OCI-LY3 (cell line): ENCODE results near the gene NXF2.
"Not testable (repeated sequence)": the region's sequence is repeated elsewhere in the genome, so short reads cannot be mapped to it uniquely, and the experiment has no call there.

Experiments
- EZH2phosphoT487 ChIP-seq: fragments of 200-600 bp; shearing (Covaris generic); IDR thresholded peaks from 2 replicates; pipeline ENCODE4 v1.6.1; 2018; ENCODE audit warnings: antibody characterized with exemption, mixed run types, low read depth
- TF ChIP-seq, protein P1 (sequence below): fragments of 200-600, 300-600 bp; sonication (generic); IDR thresholded peaks from 2 replicates; pipeline ENCODE4 v1.5.1; 2014; ENCODE audit warnings: antibody characterized with exemption, low read length, low read depth

DNA sequence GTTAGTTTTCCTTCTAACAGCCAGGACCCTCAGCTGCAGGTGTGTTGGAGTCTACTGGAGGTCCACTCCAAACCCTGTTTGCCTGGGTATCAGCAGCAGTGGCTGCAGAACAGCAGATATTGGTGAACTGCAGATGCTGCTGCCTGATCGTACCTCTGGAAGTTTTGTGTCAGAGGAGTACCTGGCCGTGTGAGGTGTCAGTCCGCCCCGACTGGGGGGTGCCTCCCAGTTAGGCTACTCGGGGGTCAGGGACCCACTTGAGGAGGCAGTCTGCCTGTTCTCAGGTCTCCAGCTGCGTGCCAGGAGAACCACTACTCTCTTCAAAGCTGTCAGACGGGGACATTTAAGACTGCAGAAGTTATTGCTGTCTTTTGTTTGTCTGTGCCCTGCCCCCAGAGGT is 11.3 kb upstream of the NXF2 start:
- TF ChIP-seq, protein P1, sequence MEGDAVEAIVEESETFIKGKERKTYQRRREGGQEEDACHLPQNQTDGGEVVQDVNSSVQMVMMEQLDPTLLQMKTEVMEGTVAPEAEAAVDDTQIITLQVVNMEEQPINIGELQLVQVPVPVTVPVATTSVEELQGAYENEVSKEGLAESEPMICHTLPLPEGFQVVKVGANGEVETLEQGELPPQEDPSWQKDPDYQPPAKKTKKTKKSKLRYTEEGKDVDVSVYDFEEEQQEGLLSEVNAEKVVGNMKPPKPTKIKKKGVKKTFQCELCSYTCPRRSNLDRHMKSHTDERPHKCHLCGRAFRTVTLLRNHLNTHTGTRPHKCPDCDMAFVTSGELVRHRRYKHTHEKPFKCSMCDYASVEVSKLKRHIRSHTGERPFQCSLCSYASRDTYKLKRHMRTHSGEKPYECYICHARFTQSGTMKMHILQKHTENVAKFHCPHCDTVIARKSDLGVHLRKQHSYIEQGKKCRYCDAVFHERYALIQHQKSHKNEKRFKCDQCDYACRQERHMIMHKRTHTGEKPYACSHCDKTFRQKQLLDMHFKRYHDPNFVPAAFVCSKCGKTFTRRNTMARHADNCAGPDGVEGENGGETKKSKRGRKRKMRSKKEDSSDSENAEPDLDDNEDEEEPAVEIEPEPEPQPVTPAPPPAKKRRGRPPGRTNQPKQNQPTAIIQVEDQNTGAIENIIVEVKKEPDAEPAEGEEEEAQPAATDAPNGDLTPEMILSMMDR: not testable (repeated sequence)
- not testable (repeated sequence) for TF ChIP-seq EZH2phosphoT487
